Measurements from ENCODE around the gene RASA4. TPM values are rescaled to one million over a fixed set of nuclear protein-coding genes. Genes with fewer than 3 reads are reported as not detected.
A peak's percentile ranks its signal among the peaks of the same experiment; 100 is the strongest.
"Not testable (repeated sequence)": the region's sequence is repeated elsewhere in the genome, so short reads cannot be mapped to it uniquely, and the experiment has no call there.

The RASA4 gene
- total and polyA plus RNA-seq, 8 donors: 8.7 to 128 (median 23.3) TPM

DNA sequence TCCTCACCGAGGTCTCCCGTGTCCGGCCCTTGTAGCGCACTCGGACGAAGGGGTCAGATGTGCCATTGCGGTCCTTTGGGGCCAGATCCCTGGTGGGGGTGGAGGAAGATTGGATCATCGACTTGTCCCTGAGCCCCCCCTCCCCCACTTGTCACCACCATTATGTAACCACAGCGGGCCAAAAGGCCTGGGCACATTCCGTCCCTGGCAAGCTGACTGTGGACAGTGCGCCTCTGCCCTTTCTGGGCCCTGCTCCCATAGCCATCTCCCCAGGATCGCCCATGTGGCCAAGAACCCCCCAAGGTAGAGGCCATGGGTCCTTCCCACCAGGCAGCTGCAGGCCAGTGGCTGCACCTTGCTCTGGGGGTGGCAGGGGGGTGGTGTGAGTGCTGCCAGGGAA is 14.2 kb downstream of the RASA4 start:
- FAIRE-seq; H3K9me3 ChIP-seq; H3K36me3 ChIP-seq; H3K27ac ChIP-seq; H3K27me3 ChIP-seq; H3K4me3 ChIP-seq; DNase-seq; intact Hi-C loops (cut with DNase I); H3K4me1 ChIP-seq; ATAC-seq: not testable (repeated sequence)
- WGBS, 2 donors: no CpG with 5 or more reads among the region's 12 CpGs

DNA sequence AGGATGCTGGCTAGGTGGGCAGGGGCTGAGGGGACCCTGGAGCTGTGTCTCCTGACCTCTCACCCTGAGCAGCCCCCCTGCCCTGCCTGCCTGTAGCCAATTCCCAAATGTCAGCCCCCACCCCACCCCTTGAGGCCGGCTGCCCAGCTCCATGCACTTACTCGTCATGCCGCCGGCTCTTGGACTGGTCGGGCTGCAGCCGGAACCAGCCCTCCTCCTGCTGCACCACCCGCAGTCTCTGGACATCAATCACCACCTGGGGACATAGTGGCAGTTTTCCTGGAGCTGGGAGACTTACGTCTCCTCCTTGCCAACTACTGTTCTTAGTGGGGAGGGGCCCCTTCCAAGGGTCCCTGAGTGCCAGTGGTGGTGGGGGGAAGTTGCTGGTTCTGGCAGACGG is 16.9 kb downstream of the RASA4 start:
- H3K4me1 ChIP-seq; DNase-seq; H3K27me3 ChIP-seq; intact Hi-C loops (cut with DNase I); H3K36me3 ChIP-seq; H3K9me3 ChIP-seq; H3K27ac ChIP-seq; FAIRE-seq; H3K4me3 ChIP-seq: not testable (repeated sequence)
- peak in 2 of 4 donors; percentile 13 to 62 for ATAC-seq
- no CpG with 5 or more reads among the region's 9 CpGs for WGBS, 2 donors

DNA sequence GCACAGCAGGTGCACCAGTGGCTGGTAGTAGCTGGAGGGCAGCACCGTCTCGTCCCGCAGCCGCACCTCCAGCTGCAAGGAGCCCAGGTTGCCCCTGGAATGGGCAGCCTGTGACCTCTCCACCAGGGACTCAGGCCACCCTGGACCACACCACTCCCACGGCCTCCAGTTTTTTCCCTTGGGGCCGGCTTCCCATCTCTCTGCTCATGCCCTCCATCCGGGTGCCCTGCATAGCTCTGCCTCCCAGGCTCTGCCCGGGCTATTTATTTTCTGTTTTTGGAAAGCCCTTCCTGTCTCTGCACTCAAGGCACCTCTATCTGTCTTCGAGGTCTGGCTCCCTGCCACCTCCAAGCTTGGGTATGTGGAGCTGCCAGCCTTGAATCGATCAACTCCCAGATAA is 20.5 kb downstream of the RASA4 start:
- DNase-seq; H3K4me1 ChIP-seq; H3K4me3 ChIP-seq; H3K27me3 ChIP-seq; H3K36me3 ChIP-seq; H3K9me3 ChIP-seq; H3K27ac ChIP-seq; intact Hi-C loops (cut with DNase I); ATAC-seq; FAIRE-seq: not testable (repeated sequence)
- WGBS, 2 donors: 67 to 73% methylated on average over 3 to 4 of the region's 10 CpGs

DNA sequence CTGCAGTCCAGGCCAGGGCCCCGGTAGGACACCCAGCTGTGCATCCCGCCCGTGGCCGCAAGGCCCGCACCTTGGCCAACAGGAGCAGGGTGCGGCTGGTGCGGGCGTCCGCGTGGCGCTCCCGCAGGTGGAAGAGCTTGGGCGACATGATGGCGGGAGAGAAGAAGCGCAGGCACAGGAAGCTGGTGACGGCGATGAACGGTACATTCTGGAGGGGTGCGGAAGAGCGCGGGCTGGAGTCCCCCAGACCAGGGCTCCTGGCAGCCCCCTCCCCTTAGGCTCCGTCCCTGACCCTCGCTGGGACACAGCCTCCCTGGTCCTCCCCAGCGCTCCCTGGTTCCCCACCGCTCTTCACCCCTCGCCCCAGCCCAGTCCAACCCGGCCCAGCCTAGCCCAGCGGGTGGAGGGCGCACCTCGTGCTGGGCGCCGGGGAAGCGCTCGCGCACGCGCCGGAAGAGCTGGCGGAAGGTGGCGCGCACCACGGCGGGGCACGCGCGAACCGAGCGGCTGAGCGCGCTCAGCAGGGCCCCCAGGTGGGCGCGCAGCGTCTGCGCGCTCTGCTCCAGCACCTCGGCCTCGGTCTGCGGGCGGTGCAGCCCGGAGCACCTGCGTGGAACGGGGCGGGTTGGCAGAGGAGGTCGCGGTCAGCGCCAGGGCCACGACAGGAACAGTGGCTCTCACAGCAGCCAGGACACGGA is 22.8 kb downstream of the RASA4 start:
- H3K4me3 ChIP-seq; intact Hi-C loops (cut with DNase I); FAIRE-seq; H3K27me3 ChIP-seq; H3K9me3 ChIP-seq; H3K4me1 ChIP-seq; H3K27ac ChIP-seq; H3K36me3 ChIP-seq; DNase-seq: not testable (repeated sequence)
- no CpG with 5 or more reads among the region's 68 CpGs for WGBS, 2 donors
- ATAC-seq: peak; percentile 23 to 49 (median 42)

DNA sequence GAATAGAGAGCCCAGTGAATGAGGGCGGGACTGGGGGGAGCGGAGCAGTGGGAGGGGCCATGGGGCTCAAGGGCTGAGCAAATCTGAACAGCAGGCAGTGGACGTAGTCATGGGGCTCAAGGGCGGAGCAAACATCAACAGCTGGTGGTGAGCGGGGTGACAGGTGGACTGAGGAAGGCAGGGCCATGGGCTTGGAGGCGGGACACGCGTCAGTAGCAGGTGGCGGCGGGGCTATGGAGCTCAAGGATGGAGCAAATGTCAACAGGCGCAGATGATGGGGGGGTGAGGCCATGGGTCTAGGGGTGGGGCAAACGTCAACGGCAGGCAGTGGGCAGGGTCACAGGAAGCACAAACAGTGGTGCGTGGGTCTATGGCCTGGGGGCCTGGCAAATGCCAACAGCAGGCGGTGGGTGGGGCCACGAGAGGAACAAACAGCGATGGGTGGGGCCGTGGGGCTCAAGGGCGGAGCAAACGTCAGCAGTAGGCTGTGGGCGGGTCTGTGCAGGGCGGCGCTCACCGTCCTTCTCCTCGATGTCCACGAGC is 24.0 kb downstream of the RASA4 start:
- intact Hi-C loops (cut with DNase I); H3K36me3 ChIP-seq; H3K9me3 ChIP-seq; H3K4me1 ChIP-seq; FAIRE-seq; H3K27me3 ChIP-seq; H3K4me3 ChIP-seq; H3K27ac ChIP-seq: not testable (repeated sequence)
- DNase-seq: peak; percentile 78 to 98 (median 95)
- 7 to 11% methylated on average over 6 of the region's 26 CpGs for WGBS, 2 donors
- ATAC-seq: peak; percentile 82 to 92 (median 84)

DNA sequence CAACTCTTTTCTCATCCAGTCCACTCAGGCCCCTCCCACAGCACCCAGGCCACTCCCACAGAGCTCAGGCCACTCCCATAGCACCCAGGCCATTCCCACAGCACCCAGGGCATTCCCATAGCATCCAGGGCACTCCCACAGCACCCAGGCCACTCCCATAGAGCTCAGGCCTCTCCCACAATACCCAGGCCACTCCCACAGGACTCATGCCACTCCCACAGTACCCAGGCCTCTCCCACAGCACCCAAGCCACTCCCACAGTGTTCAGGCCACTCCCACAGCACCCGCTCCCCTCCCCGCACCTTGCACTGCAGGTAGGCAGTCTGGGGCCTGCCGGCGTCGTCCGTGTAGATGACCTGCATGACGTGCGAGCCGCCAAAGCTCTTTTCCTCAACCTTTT is 26.7 kb downstream of the RASA4 start:
- WGBS, 2 donors: no CpG with 5 or more reads among the region's 9 CpGs

DNA sequence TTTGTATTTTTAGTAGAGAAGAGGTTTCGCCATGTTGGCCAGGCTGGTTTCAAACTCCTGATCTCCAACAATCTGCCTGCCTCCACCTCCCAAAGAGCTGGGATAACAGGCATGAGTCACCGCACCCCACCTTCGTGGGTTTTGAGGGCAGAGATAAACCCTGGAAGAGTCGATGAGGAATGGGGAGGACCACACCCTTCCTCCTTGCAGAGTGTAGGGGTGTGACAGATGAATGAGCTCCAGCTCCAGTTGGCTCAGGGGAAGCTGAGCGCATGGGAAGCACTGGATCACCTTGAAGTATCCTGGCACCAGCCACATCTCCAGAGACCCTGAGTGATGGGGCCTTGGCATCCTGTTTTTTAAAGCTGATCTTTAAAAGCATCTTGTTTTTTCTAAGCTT is 33.1 kb downstream of the RASA4 start:
- WGBS, 2 donors: no CpG with 5 or more reads among the region's 5 CpGs
- FAIRE-seq; H3K4me3 ChIP-seq; H3K36me3 ChIP-seq; H3K27ac ChIP-seq; DNase-seq; H3K9me3 ChIP-seq; intact Hi-C loops (cut with DNase I); ATAC-seq; H3K27me3 ChIP-seq; H3K4me1 ChIP-seq: not testable (repeated sequence)

More for the DNA sequence above, 26.7 kb downstream of the RASA4 start:
- intact Hi-C loops (cut with DNase I); H3K27me3 ChIP-seq; DNase-seq; H3K4me1 ChIP-seq; FAIRE-seq; H3K4me3 ChIP-seq; H3K36me3 ChIP-seq; H3K9me3 ChIP-seq; H3K27ac ChIP-seq: not testable (repeated sequence)
- ATAC-seq: peak; percentile 37 to 60 (median 48)

DNA sequence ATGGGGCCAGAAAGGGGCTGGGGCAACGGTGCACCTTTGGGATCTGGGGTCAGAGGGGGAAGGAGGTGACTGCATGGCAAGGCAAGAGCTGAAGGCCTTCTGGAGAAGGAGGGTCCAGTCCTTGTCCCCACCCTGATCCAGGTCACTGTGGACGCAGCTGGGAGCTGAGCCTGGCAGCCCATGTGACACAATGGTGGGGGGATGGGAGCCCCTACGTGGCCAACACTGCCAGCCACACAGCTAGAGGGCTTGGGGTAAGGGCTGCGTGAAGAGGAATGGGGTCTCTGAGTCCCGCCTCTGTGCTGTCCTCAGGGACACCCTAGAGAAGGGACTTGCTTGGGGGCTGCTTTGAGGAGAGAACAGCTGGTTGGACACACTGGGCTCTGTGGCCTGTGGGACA is 34.8 kb downstream of the RASA4 start:
- H3K4me1 ChIP-seq; H3K4me3 ChIP-seq; H3K9me3 ChIP-seq; DNase-seq; ATAC-seq; H3K36me3 ChIP-seq; H3K27ac ChIP-seq; H3K27me3 ChIP-seq; FAIRE-seq; intact Hi-C loops (cut with DNase I): not testable (repeated sequence)
- WGBS, 2 donors: no CpG with 5 or more reads among the region's 5 CpGs

DNA sequence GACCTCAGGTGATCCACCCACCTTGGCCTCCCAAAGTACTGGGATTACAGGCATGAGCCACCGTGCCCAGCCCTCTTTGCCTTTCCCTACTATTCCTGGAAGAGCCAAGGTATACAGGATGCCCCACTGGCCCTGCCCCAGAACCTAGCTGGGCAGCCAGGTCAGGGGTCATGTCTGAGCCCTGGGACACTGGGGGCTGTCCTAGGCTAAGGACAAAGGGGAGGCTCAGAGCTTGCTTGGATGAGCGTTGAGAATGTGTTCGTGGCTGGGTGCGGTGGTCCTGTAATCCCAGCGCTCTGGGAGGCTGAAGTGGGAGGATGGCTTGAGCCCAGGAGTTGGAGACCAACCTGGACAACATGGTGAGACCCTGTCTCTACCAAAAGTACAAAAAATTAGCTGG is 38.1 kb downstream of the RASA4 start:
- ATAC-seq: peak in 1 of 4 donors; percentile 19
- H3K27ac ChIP-seq; FAIRE-seq; H3K27me3 ChIP-seq; intact Hi-C loops (cut with DNase I); H3K4me3 ChIP-seq; H3K9me3 ChIP-seq; H3K4me1 ChIP-seq; H3K36me3 ChIP-seq: not testable (repeated sequence)
- peak in 3 of 6 donors; percentile 5 to 17 (median 13) for DNase-seq
- WGBS, 2 donors: 69 to 74% methylated on average over 5 of the region's 5 CpGs

DNA sequence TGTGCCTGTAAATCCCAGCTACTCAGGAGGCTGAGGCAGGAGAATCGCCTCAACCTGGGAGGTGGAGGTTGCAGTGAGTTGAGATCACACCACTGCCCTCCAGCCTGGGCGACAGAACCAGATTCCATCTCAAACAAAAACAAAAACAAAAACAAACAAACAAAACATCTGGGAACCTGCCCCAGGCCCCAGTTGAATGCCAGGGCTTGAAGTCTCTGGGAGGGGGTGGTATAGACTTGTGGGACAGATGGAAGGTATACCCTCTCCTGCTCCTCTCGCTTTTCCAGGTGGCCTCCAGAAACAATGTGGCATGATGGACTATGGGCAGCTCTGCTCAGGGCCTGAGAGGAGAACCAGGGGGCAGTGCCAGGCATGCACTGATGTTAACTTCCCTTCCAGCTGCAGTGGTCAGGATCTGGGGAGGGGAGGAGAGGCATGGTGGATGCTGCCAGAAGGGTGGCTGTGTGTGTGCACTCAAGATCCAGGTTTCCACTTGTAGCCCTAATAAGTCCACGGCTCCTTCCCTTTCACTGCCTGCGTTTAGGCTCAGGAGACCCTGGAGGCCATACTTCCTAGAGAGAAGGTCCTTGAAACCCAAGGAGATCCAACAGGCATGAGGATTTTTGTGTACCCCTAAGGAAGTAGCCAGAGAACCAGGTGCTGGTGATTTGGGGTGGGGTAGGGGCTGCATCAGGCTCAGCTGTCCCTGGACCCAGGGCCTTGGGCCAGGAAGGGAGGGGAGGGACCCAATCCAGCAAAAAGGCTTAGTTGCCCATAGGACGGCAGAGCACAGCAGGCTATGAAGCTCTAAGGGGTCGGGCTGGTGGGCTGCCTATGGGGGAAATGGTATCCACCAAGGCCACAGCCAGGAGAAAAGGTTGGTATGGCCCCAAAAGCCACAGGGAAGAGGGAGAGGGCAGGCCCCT is 39.0 kb downstream of the RASA4 start:
- intact Hi-C loops (cut with DNase I); H3K27ac ChIP-seq; FAIRE-seq; H3K4me1 ChIP-seq; H3K36me3 ChIP-seq; H3K4me3 ChIP-seq; H3K27me3 ChIP-seq; H3K9me3 ChIP-seq; ATAC-seq: not testable (repeated sequence)
- WGBS, 2 donors: 75 to 86% methylated on average over 6 of the region's 7 CpGs
- DNase-seq: peak in 3 of 6 donors; percentile 1 to 46 (median 18)

DNA sequence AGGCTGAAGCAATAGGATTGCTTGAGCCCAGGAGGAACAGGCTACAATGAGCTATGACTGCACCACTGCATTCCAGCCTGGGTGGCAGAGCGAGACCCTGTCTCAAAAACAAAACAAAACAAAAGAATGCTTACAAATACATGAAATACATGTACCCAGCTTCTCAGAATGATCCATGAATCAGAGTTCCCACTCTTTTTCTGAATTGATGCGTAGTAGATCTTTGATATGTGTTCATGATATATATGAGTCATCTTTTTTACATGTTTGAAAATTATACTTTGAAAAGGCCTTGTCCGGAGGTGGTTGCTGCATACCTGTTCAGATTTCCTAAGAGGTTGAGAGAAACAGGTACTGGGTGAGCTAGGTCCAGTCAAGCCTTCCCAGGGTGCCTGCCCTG is 40.2 kb downstream of the RASA4 start:
- H3K36me3 ChIP-seq; ATAC-seq; H3K9me3 ChIP-seq; H3K4me3 ChIP-seq; FAIRE-seq; DNase-seq; H3K4me1 ChIP-seq; H3K27me3 ChIP-seq; H3K27ac ChIP-seq; intact Hi-C loops (cut with DNase I): not testable (repeated sequence)
- WGBS, 2 donors: no CpG with 5 or more reads among the region's 3 CpGs

DNA sequence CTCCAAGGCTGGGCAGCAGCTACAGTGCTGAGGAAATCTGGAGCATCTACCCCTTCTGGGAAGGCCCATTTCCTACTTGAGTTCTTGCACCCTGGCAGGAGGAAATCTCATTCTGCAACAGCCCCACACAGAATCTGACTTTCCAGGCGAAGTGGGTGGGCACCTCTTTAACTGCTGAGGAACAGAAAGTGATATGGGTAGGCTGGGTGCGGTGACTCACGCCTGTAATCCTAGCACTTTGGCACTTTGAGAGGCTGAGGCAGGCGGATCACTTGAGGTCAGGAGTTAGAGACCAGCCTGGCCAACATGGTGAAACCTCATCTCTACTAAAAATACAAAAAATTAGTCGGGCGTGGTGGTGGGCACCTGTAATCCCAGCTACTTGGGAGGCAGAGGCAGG is 41.9 kb downstream of the RASA4 start:
- WGBS, 2 donors: no CpG with 5 or more reads among the region's 6 CpGs
- H3K36me3 ChIP-seq; H3K27me3 ChIP-seq; ATAC-seq; H3K4me1 ChIP-seq; FAIRE-seq; H3K27ac ChIP-seq; intact Hi-C loops (cut with DNase I); H3K4me3 ChIP-seq; H3K9me3 ChIP-seq; DNase-seq: not testable (repeated sequence)

Measured in pancreas (tissue), 10 donors.